Thoracic aorta (tissue), 2 donors: ENCODE results near the gene RNF224. TPM values are rescaled to one million over a fixed set of nuclear protein-coding genes. Genes with fewer than 3 reads are reported as not detected.

Source experiments
- ATAC-seq: fragments of 150-250 bp; one replicate; pipeline ENCODE4 v1.8.0; 2017; ENCODE audit warnings: low read depth; ENCODE audit not compliant: insufficient number of reproducible peaks, low FRiP score
- DNase-seq: peaks from one replicate; pipeline ENCODE4 v3.0.0-alpha.2; 2020; ENCODE audit warnings: low spot score
- H3K27ac ChIP-seq, 2 donors: fragments of 200-600 bp; sonication (generic); 1 replicate in 1 of 2; 2 replicates in 1 of 2; pipeline ENCODE4 v1.5.1; 2016; ENCODE audit warnings: mild to moderate bottlenecking in 2 of 2, moderate library complexity in 2 of 2
- H3K27me3 ChIP-seq: fragments of 200-600 bp; sonication (generic); replicated peaks from 2 replicates; pipeline ENCODE4 v1.6.0; 2016; ENCODE audit warnings: mild to moderate bottlenecking; ENCODE audit not compliant: insufficient read depth
- H3K36me3 ChIP-seq: fragments of 200-600 bp; sonication (generic); one replicate; pipeline ENCODE4 v1.5.1; 2016
- H3K4me1 ChIP-seq, 2 donors: fragments of 200-600 bp; sonication (generic); 1 replicate in 1 of 2; 2 replicates in 1 of 2; pipeline versions ENCODE4 v1.5.1 to v1.6.0; 2016; ENCODE audit warnings: low read depth in 2 of 2, mild to moderate bottlenecking in 1 of 2; ENCODE audit not compliant: control insufficient read depth in 1 of 2
- H3K4me3 ChIP-seq: fragments of 200-600 bp; sonication (generic); 2 replicates; pipeline ENCODE4 v1.5.1; 2016; ENCODE audit warnings: mild to moderate bottlenecking
- H3K9me3 ChIP-seq: fragments of 200-600 bp; sonication (generic); 2 replicates; pipeline ENCODE4 v1.5.1; 2016
- total RNA-seq, 2 donors: library from RNA; depleted of rRNA; stranded (reverse); fragments of >200 nt; gene quantifications; one replicate each; pipeline versions ENCODE4 v1.1.0 to v1.2.3, GENCODE V29; 2016
- TF ChIP-seq, protein P1 (sequence below): fragments of 200-600 bp; sonication (generic); IDR thresholded peaks from one replicate; pipeline ENCODE4 v1.5.1; 2019; ENCODE audit warnings: antibody characterized with exemption

The RNF224 gene
- total RNA-seq, 2 donors from 2014 or later: not detected

GRCh38 chr9:137233143-137233980, 6.1 kb downstream of the RNF224 start:
- no peaks in the 10 kb centered on the region for H3K27me3 ChIP-seq

DNA sequence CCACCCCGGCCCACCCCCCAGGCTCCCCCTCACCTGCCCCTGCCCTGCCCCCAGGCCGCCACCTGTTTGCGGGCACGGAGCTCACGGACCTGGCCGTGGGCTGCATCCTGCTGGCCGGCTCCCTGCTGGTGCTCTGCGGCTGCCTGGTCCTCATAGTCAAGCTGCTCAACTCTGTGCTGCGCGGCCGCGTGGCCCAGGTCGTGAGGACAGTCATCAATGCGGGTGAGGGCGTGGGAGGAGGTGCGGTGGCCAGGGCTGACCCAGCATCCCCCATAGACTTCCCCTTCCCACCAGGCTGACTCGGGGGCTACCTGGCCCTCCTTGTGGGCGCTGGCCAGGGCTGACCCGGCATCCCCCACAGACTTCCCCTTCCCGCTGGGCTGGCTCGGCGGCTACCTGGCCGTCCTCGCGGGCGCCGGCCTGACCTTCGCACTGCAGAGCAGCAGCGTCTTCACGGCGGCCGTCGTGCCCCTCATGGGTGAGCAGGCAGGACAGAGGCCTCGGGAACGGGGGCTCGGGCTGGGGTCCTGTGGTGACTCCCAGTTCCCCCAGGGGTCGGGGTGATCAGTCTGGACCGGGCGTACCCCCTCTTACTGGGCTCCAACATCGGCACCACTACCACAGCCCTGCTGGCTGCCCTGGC, 6.9 kb downstream of the RNF224 start:
- H3K4me1 ChIP-seq: peaks cover 3 to 20% of the 10 kb centered on the region in 2 donors
- no peak overlapping the region for H3K4me3 ChIP-seq
- TF ChIP-seq, protein P1, sequence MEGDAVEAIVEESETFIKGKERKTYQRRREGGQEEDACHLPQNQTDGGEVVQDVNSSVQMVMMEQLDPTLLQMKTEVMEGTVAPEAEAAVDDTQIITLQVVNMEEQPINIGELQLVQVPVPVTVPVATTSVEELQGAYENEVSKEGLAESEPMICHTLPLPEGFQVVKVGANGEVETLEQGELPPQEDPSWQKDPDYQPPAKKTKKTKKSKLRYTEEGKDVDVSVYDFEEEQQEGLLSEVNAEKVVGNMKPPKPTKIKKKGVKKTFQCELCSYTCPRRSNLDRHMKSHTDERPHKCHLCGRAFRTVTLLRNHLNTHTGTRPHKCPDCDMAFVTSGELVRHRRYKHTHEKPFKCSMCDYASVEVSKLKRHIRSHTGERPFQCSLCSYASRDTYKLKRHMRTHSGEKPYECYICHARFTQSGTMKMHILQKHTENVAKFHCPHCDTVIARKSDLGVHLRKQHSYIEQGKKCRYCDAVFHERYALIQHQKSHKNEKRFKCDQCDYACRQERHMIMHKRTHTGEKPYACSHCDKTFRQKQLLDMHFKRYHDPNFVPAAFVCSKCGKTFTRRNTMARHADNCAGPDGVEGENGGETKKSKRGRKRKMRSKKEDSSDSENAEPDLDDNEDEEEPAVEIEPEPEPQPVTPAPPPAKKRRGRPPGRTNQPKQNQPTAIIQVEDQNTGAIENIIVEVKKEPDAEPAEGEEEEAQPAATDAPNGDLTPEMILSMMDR: no peak
- no peaks in the 10 kb centered on the region for H3K27me3 ChIP-seq
- no peak overlapping the region for H3K27ac ChIP-seq
- no peaks in the 10 kb centered on the region for H3K36me3 ChIP-seq
- no peak for DNase-seq
- ATAC-seq: no peak
- H3K9me3 ChIP-seq: no peaks in the 10 kb centered on the region

More at GRCh38 chr9:137233143-137233980, 6.1 kb downstream of the RNF224 start:
- DNase-seq (no peak), ATAC-seq (no peak)
- no peak overlapping the region for H3K27ac ChIP-seq
- no peaks in the 10 kb centered on the region for H3K9me3 ChIP-seq
- no peak overlapping the region for H3K4me3 ChIP-seq
- TF ChIP-seq, protein P1: no peak
- H3K4me1 ChIP-seq: peaks cover 3 to 12% of the 10 kb centered on the region in 2 donors
- no peaks in the 10 kb centered on the region for H3K36me3 ChIP-seq

DNA sequence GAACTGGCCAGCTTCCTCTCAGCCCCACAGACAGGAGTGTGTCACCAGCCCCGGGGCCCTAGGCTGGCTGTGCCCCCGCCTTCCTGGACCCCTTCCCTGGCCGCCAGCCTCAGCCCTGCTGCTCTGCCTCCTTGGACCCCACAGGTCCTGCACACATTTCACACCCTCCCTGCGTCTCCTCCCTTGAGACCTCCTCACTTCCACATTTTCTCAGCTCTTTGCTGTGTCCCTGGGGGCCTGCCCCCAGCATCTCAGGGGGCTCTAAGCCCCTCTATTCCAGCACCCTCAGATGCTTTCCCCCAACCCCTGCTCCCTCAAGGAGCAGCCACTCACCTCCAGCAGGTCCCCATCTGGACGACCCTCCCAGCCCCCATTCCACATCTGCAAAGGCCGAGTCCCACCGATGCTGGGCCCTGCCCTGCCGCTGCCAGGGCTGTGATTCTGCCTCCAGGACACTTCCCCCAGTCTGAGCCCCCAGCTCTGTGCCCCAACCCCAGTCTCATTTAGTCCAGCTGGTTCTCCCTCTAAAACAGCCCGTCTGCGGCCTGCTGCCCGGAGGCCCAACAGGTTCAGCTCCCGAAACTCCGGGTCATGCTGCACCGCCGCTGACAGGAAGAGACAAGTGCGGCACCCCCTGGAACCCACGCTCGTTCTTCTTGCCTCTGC, 7.6 kb downstream of the RNF224 start:
- ATAC-seq (no peak), DNase-seq (no peak)
- no peaks in the 10 kb centered on the region for H3K27me3 ChIP-seq
- no peaks in the 10 kb centered on the region for H3K36me3 ChIP-seq
- TF ChIP-seq, protein P1: no peak
- no peak overlapping the region for H3K4me3 ChIP-seq
- peaks cover 3 to 27% of the 10 kb centered on the region in 2 donors for H3K4me1 ChIP-seq
- H3K9me3 ChIP-seq: no peaks in the 10 kb centered on the region
- H3K27ac ChIP-seq: no peak overlapping the region

DNA sequence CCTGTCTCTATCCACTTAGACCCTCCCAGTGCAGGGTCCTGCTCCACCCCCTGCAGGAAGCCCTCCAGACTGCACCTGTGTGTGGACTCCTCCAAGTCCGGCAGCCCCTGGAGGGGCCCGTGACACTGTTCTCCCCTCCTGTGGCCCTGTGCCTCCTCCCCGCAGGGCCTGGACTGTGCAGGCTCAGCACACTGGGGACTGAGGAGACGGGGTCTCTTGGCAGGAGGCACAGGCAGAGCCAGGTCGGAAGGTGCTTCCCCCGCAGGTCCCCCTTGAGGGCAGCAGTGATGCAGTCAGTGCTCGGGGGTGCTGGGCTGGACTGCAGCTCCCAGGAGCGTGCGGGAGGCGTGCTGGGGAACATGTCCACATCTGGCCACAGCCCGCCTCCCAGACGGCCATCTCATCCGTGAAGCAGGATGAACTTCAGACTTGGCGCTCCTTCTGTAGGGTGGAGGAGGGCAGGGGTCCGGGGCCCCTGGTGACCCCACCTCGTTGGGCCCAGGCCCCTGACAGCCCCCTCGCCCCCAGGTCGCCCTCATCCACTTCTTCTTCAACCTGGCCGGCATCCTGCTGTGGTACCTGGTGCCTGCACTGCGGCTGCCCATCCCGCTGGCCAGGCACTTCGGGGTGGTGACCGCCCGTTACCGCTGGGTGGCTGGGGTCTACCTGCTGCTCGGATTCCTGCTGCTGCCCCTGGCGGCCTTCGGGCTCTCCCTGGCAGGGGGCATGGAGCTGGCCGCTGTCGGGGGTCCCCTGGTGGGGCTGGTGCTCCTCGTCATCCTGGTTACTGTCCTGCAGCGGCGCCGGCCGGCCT, 8.3 kb downstream of the RNF224 start:
- Histone ChIP-seq H3K4me3 (peak overlapping the region; percentile 32), H3K4me1 (peaks cover 3 to 29% of the 10 kb centered on the region in 2 donors), H3K27ac (no peak overlapping the region), H3K36me3 (no peaks in the 10 kb centered on the region), H3K9me3 (no peaks in the 10 kb centered on the region), H3K27me3 (no peaks in the 10 kb centered on the region)
- TF ChIP-seq, protein P1: no peak
- ATAC-seq (no peak), DNase-seq (no peak)
